ENCODE results near the gene DUSP21.
"Not testable (repeated sequence)": the region's sequence is repeated elsewhere in the genome, so short reads cannot be mapped to it uniquely, and the experiment has no call there.

DUSP21 gene

GRCh38 chrX:44843753-44844152 lies at the start of gene DUSP21:
Gene DUSP21, plus strand, starts transcription at chrX:44844021. Its CDS starts 112 bp downstream, at chrX:44844133.
- in situ Hi-C loops (cut with MboI; ENCODE audit: low sequenced_read_pairs): no loop called here

GRCh38 chrX:44795945-44796450 lies 47.8 kb upstream of the DUSP21 start:
- in situ Hi-C loops (cut with MboI; ENCODE audit: low sequenced_read_pairs): no loop called here

GRCh38 chrX:44802613-44803012 lies 41.2 kb upstream of the DUSP21 start:
- in situ Hi-C loops (cut with MboI; ENCODE audit: low sequenced_read_pairs): no loop called here

- in situ Hi-C loops (cut with MboI; ENCODE audit: low sequenced_read_pairs): no loop called here
Observed at GRCh38 chrX:44815681-44816080, 28.1 kb upstream of the DUSP21 start.

- in situ Hi-C loops (cut with MboI; ENCODE audit: low sequenced_read_pairs): no loop called here
Observed at GRCh38 chrX:44816367-44816766, 27.5 kb upstream of the DUSP21 start.

GRCh38 chrX:44817029-44817428 lies 26.8 kb upstream of the DUSP21 start:
- in situ Hi-C loops (cut with MboI; ENCODE audit: low sequenced_read_pairs): no loop called here

GRCh38 chrX:44822601-44823000 lies 21.2 kb upstream of the DUSP21 start:
- in situ Hi-C loops (cut with MboI; ENCODE audit: low sequenced_read_pairs): no loop called here

GRCh38 chrX:44823193-44823592 lies 20.6 kb upstream of the DUSP21 start:
- in situ Hi-C loops (cut with MboI; ENCODE audit: low sequenced_read_pairs): not testable (repeated sequence)

- in situ Hi-C loops (cut with MboI; ENCODE audit: low sequenced_read_pairs): no loop called here
Observed at GRCh38 chrX:44828008-44828605, 15.7 kb upstream of the DUSP21 start.

GRCh38 chrX:44829832-44830231 lies 14.0 kb upstream of the DUSP21 start:
- in situ Hi-C loops (cut with MboI; ENCODE audit: low sequenced_read_pairs): no loop called here

GRCh38 chrX:44842550-44843317 lies 1.1 kb upstream of the DUSP21 start:
- in situ Hi-C loops (cut with MboI; ENCODE audit: low sequenced_read_pairs): no loop called here

- in situ Hi-C loops (cut with MboI; ENCODE audit: low sequenced_read_pairs): no loop called here
Observed at GRCh38 chrX:44843318-44843702, 511 bp upstream of the DUSP21 start.

GRCh38 chrX:44844204-44844603 lies 383 bp downstream of the DUSP21 start:
- in situ Hi-C loops (cut with MboI; ENCODE audit: low sequenced_read_pairs): no loop called here

GRCh38 chrX:44850891-44851290 lies 7.1 kb downstream of the DUSP21 start:
- in situ Hi-C loops (cut with MboI; ENCODE audit: low sequenced_read_pairs): not testable (repeated sequence)

- in situ Hi-C loops (cut with MboI; ENCODE audit: low sequenced_read_pairs): no loop called here
Observed at GRCh38 chrX:44871114-44871645, 27.4 kb downstream of the DUSP21 start.

- in situ Hi-C loops (cut with MboI; ENCODE audit: low sequenced_read_pairs): no loop called here
Observed at GRCh38 chrX:44871931-44872820, 28.4 kb downstream of the DUSP21 start.

- in situ Hi-C loops (cut with MboI; ENCODE audit: low sequenced_read_pairs): no loop called here
Observed at GRCh38 chrX:44872821-44873414, 29.1 kb downstream of the DUSP21 start, which contains the start of gene KDM6A. Gene KDM6A, plus strand, starts transcription at chrX:44873188. Its CDS starts 364 bp downstream, at chrX:44873552.

GRCh38 chrX:44873415-44874276 lies 29.8 kb downstream of the DUSP21 start:
- in situ Hi-C loops (cut with MboI; ENCODE audit: low sequenced_read_pairs): no loop called here

- in situ Hi-C loops (cut with MboI; ENCODE audit: low sequenced_read_pairs): no loop called here
Observed at GRCh38 chrX:44874420-44875184, 30.8 kb downstream of the DUSP21 start.
